ENCODE results near the gene PLPP2.

GRCh38 chr19:283395-283794 lies 7.8 kb downstream of the PLPP2 start:
- TF ChIP-seq PRDM15 (CRISPR knock-in tag; IDR thresholded peaks at IDR 0.05) (no peak), MAX (IDR thresholded peaks at IDR 0.05) (no peak), FOXM1 (CRISPR knock-in tag; IDR thresholded peaks at IDR 0.05) (no peak), CTCF (CRISPR knock-in tag; IDR thresholded peaks at IDR 0.05) (no peak), ZNF12 (CRISPR knock-in tag; IDR thresholded peaks at IDR 0.05) (no peak), ZNF891 (CRISPR knock-in tag; IDR thresholded peaks at IDR 0.05) (no peak), PHF21A (CRISPR knock-in tag; IDR thresholded peaks at IDR 0.05) (no peak), EHMT2 (IDR thresholded peaks at IDR 0.05; ENCODE audit: borderline replicate concordance, low read depth, low read length) (no peak), ZBED4 (CRISPR knock-in tag; IDR thresholded peaks at IDR 0.05; ENCODE audit: borderline replicate concordance) (no peak), MYNN (CRISPR knock-in tag; IDR thresholded peaks at IDR 0.05; ENCODE audit: low read depth) (no peak), ZNF768 (CRISPR knock-in tag; IDR thresholded peaks at IDR 0.05) (no peak), REST (IDR thresholded peaks at IDR 0.05; ENCODE audit: borderline replicate concordance in 1 of 2, low read depth in 1 of 2, low read length in 2 of 2) (no peak), ZBTB1 (CRISPR knock-in tag; IDR thresholded peaks at IDR 0.05; ENCODE audit: borderline replicate concordance) (no peak), FOXA1 (IDR thresholded peaks at IDR 0.05) (no peak), FOXA1 (CRISPR knock-in tag; IDR thresholded peaks at IDR 0.05) (no peak)
